ENCODE measurements around the gene ANKRD29. TPM values are rescaled to one million over a fixed set of nuclear protein-coding genes. Genes with fewer than 3 reads are reported as not detected.
A peak's percentile ranks its signal among the peaks of the same experiment; 100 is the strongest.

ANKRD29 gene
- total and polyA plus RNA-seq, 2 of the 4 experiments (the other 2 are of a cell fraction): 0.18 to 0.31 TPM

DNA sequence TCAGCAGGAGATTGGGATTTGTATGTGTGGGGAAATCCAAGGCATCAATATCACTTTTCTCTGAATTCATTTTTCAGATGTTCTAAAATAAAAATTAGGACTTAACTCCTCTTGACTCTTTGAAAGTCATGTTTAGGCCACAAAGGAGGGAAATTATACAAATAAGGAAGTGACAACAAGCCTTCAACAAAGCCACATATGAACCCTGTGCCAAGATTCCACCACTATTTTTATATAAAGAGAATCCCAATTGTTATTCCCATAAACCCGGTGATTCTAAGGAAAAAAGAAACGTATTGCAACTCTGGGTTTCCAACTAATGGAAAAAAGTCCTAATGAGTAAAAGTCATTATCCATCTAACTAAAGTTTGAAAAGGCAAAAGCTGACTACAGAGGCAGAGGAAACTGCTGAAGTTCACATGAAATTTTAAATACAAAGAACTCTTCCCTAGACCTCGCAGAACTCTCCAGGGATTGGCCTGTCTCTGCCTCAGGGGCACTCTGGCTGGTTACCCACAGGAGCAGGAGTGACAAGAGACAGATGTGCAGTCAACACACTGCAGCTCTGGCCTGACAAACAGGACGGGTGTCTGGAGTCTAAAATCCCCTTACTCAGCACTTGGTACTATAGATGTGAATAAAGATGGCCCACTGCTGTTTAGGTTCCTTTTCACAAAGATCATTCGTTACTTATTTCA, 88.0 kb downstream of the ANKRD29 start:
- Histone ChIP-seq H2BK15ac (ENCODE audit: low read depth, low read length) (no peak overlapping the region), H3K36me3 (ENCODE audit: control insufficient read depth, insufficient read depth, low read length) (peaks cover 19% of the 10 kb centered on the region), H3K14ac (replicated peaks; ENCODE audit: low read depth, low read length) (no peak overlapping the region), H2AK5ac (ENCODE audit: low read depth, low read length) (no peak overlapping the region), H3K23ac (ENCODE audit: low read depth, low read length) (no peak overlapping the region), H3K9me3 (ENCODE audit: control insufficient read depth, insufficient read depth, low read length) (no peaks in the 10 kb centered on the region), H4K5ac (ENCODE audit: low read depth, low read length) (no peak overlapping the region), H2BK5ac (ENCODE audit: low read depth, low read length, poor library complexity, severe bottlenecking) (no peak overlapping the region), H3K9ac (ENCODE audit: low read depth, low read length) (no peak overlapping the region), H3K79me1 (ENCODE audit: low read depth in 1 of 2, low read length in 2 of 2) (peaks cover 29 to 35% of the 10 kb centered on the region in 2 experiments), H3K18ac (ENCODE audit: low read depth, low read length) (no peak overlapping the region), H2AFZ (replicated peaks; ENCODE audit: low read length, poor library complexity) (no peak overlapping the region), H2BK20ac (ENCODE audit: low read depth, low read length) (no peak overlapping the region), H3K4ac (ENCODE audit: low read depth, low read length) (no peak overlapping the region), H3K4me3 (ENCODE audit: insufficient read depth, low read depth, low read length) (no peak overlapping the region), H3K4me1 (ENCODE audit: control insufficient read depth, insufficient read depth, low read length) (peaks cover 2% of the 10 kb centered on the region; the same call in 1 of the 2 replicates), H3K4me2 (ENCODE audit: low read depth, low read length) (no peak overlapping the region), H4K20me1 (ENCODE audit: insufficient read depth, low read length) (peaks cover 44% of the 10 kb centered on the region), H3K27me3 (ENCODE audit: control insufficient read depth, insufficient read depth, low read length) (peaks cover 5% of the 10 kb centered on the region; the same call in 1 of the 2 replicates), H4K91ac (ENCODE audit: insufficient read depth, low read depth, low read length) (no peak overlapping the region), H3K9me1 (ENCODE audit: insufficient read depth, low read length) (peaks cover 16% of the 10 kb centered on the region), H2AK9ac (replicated peaks; ENCODE audit: low read depth, low read length, poor library complexity) (no peak overlapping the region), H3K56ac (ENCODE audit: extremely low read depth, insufficient read depth, low read length) (no peak overlapping the region), H3K27ac (ENCODE audit: insufficient read depth, low read length) (no peak overlapping the region), H4K8ac (ENCODE audit: low read depth in 2 of 2, low read length in 2 of 2) (no peak overlapping the region), H2BK120ac (ENCODE audit: low read depth, low read length) (no peak overlapping the region)
- in situ Hi-C loops (cut with MboI; ENCODE audit: low sequenced_read_pairs): no loop called here
- WGBS, 2 experiments (ENCODE audit: extremely low coverage in 2 of 2, insufficient read length in 1 of 2): no CpG with 5 or more reads among the region's 5 CpGs
- peak; percentile 84 for TF ChIP-seq MAFK (IDR thresholded peaks at IDR 0.05; ENCODE audit: low read depth, low read length)
- TF ChIP-seq BHLHE40 (IDR thresholded peaks at IDR 0.05; ENCODE audit: low read depth, low read length): no peak
- POLR2A ChIA-PET (ENCODE audit: unreplicated experiment): no interaction called here
- dilution Hi-C loops (cut with HindIII; ENCODE audit: low sequenced_read_pairs, unreplicated experiment): no loop called here
- DNase-seq (no peak), ATAC-seq (ENCODE audit: low read depth) (no peak)
- CTCF ChIA-PET: no interaction called here
- intact Hi-C loops (cut with micrococcal nuclease): no loop called here
- BruUV-seq (replicated peaks): no TSS peak

All from IMR-90 (cell line).